ENCODE measurements around the gene HUS1. TPM values are rescaled to one million over a fixed set of nuclear protein-coding genes. Genes with fewer than 3 reads are reported as not detected.
"Not testable (repeated sequence)": the region's sequence is repeated elsewhere in the genome, so short reads cannot be mapped to it uniquely, and the experiment has no call there.

The HUS1 gene
- total RNA-seq, 1 donor from 2014 or later = 13.4 TPM

DNA sequence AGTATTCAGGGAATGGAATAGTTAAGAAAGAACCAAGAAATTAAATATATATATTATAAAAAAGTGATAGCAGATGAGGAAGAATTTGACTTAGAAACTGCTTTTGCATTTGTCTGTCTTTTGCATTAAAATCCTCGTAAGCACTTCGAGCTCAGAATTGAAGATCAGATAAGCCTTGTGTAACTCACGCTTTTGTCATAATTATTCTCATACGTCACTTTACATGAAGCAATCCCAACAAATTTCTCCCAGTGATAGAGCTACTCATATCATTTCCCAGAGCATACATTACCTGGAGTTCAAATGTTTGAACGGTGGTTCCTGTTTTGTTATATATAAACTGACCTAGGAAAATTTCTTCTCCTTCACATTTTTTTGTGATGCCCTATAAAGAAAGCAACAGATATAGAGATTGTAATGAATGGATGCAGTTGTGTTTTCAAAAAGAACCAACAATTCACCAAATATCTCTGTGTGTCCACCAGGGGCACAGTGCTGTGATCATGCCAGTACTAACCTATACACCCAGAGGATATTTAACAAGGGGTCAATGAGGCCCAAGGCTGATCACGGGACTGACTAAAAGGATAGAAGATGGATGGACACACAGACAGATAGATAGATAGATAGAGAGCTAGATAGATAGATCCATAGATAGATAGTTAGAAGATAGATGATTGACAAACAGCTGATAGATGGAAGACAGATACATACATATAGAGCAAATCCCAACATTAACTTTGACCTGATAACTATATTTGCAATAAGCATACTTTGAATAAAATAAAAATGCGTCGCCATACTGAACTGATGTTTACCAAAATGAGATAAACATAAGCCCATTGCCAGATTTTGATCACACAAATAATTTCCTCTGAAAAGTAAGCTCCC, 9.3 kb upstream of the HUS1 start:
- no peaks in the 10 kb centered on the region for H3K27me3 ChIP-seq (ENCODE audit: control insufficient read depth, insufficient read depth, low read length)
- TF ChIP-seq, protein P1, sequence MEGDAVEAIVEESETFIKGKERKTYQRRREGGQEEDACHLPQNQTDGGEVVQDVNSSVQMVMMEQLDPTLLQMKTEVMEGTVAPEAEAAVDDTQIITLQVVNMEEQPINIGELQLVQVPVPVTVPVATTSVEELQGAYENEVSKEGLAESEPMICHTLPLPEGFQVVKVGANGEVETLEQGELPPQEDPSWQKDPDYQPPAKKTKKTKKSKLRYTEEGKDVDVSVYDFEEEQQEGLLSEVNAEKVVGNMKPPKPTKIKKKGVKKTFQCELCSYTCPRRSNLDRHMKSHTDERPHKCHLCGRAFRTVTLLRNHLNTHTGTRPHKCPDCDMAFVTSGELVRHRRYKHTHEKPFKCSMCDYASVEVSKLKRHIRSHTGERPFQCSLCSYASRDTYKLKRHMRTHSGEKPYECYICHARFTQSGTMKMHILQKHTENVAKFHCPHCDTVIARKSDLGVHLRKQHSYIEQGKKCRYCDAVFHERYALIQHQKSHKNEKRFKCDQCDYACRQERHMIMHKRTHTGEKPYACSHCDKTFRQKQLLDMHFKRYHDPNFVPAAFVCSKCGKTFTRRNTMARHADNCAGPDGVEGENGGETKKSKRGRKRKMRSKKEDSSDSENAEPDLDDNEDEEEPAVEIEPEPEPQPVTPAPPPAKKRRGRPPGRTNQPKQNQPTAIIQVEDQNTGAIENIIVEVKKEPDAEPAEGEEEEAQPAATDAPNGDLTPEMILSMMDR (IDR thresholded peaks at IDR 0.05; ENCODE audit: insufficient read depth, low read length, poor library complexity, severe bottlenecking) = peak; percentile 29
- no peak for DNase-seq (ENCODE audit: low read depth)
- no peaks in the 10 kb centered on the region for H3K36me3 ChIP-seq (ENCODE audit: control insufficient read depth, insufficient read depth, low read length)
- no peak overlapping the region for H3K4me3 ChIP-seq (ENCODE audit: low read depth, low read length)

DNA sequence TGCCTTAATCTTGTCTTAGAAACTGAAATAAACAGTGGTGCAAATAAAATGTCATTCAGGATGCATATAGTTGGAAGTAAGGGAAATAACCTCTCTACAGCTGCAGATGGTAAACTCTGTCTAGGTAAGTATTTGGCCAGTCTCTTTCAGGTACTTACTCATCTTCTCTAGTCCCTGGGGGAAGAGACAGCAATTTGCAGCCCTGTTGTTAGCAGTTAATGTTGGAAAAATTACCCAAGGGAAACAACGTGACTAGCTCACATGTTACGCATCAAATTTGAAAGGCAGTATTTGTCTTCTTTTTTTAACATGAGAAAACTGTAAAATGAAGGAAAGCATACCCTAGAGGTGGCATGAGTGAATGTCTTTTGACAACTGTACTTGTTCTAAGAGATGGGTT, 3.2 kb upstream of the HUS1 start:
- H3K27me3 ChIP-seq (ENCODE audit: control insufficient read depth, insufficient read depth, low read length) = no peaks in the 10 kb centered on the region
- no peak overlapping the region for H3K4me3 ChIP-seq (ENCODE audit: low read depth, low read length)
- no peaks in the 10 kb centered on the region for H3K36me3 ChIP-seq (ENCODE audit: control insufficient read depth, insufficient read depth, low read length)
- no peak for DNase-seq (ENCODE audit: low read depth)
- TF ChIP-seq, protein P1 (IDR thresholded peaks at IDR 0.05; ENCODE audit: insufficient read depth, low read length, poor library complexity, severe bottlenecking) = no peak

DNA sequence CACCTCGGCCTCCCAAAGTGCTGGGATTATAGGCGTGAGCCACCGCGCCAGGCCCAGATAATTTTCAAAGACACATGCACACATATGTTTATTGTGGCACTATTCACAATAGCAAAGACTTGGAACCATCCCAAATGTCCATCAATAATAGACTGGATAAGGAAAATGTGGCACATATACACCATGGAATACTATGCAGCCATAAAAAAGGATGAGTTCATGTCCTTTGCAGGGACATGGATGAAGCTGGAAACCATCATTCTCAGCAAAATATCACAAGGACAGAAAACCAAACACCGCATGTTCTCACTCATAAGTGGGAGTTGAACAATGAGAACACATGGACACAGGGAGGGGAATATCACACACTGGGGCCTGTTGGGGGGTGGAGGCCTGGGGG, 1.2 kb upstream of the HUS1 start:
- H3K36me3 ChIP-seq (ENCODE audit: control insufficient read depth, insufficient read depth, low read length); H3K4me3 ChIP-seq (ENCODE audit: low read depth, low read length); DNase-seq (ENCODE audit: low read depth); H3K27me3 ChIP-seq (ENCODE audit: control insufficient read depth, insufficient read depth, low read length): not testable (repeated sequence)

DNA sequence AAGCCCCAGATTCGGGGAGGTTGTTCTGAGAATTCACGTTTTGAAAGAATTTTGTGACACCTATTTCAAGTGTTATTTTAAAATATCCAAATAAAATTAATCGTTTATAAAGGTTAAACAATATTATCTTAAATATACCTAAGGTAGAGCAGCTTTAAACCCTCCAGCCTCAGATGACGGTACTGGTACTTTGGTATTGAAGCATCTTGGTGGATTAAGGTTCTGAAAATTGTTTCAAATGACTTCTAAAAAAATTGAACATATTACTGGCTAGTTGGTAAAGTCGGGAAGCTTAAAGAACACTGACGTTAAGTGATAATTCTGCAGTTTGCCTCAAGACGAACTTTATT, 392 bp upstream of the HUS1 start:
- TF ChIP-seq, protein P1 (IDR thresholded peaks at IDR 0.05; ENCODE audit: insufficient read depth, low read length, poor library complexity, severe bottlenecking) = no peak
- DNase-seq (ENCODE audit: low read depth) = no peak
- Histone ChIP-seq H3K4me3 (ENCODE audit: low read depth, low read length) (peak overlapping the region; percentile 84), H3K36me3 (ENCODE audit: control insufficient read depth, insufficient read depth, low read length) (peaks cover 1% of the 10 kb centered on the region), H3K27me3 (ENCODE audit: control insufficient read depth, insufficient read depth, low read length) (no peaks in the 10 kb centered on the region)

DNA sequence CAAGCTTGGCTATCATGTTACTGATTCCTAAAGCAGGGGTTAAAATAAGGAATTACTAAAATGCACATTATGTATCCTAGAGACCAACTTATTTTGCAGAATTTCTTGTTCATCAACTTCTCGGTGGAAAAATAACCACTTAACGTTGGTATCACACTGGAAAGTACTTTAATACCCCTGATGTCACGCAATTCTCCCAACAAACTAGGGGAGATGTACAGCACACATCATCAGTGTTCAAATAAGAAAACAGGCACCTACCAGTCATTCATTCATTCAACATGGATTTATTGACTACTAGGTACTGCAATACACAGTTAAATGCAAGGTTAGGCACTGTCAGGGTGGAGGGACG, 648 bp downstream of the HUS1 start:
- TF ChIP-seq, protein P1 (IDR thresholded peaks at IDR 0.05; ENCODE audit: insufficient read depth, low read length, poor library complexity, severe bottlenecking) = no peak
- peak overlapping the region; percentile 84 for H3K4me3 ChIP-seq (ENCODE audit: low read depth, low read length)

DNA sequence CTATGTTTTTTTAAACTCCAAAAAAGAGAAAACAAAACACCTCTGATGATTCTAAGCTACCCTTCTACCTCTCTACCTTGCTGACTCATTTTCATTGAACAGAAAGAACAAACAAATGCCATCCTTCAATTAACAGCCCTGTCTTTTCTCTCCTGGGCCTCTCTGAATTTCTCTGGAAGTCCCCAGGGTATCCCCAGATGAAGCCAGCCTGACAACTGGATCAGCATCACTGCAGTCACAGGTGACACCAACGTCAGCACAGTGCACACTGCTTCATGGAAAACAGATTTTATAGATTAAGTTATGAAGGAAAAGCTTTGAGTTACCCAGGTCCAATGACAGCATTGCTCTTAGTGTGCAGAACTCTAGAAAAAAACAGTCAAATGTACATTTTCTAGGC, 5.7 kb downstream of the HUS1 start:
- DNase-seq (ENCODE audit: low read depth) = no peak
- peaks cover 1% of the 10 kb centered on the region for H3K36me3 ChIP-seq (ENCODE audit: control insufficient read depth, insufficient read depth, low read length)
- no peaks in the 10 kb centered on the region for H3K27me3 ChIP-seq (ENCODE audit: control insufficient read depth, insufficient read depth, low read length)
- H3K4me3 ChIP-seq (ENCODE audit: low read depth, low read length) = no peak overlapping the region
- TF ChIP-seq, protein P1 (IDR thresholded peaks at IDR 0.05; ENCODE audit: insufficient read depth, low read length, poor library complexity, severe bottlenecking) = no peak

More for the DNA sequence above, 648 bp downstream of the HUS1 start:
- Histone ChIP-seq H3K36me3 (ENCODE audit: control insufficient read depth, insufficient read depth, low read length) (peaks cover 1% of the 10 kb centered on the region), H3K27me3 (ENCODE audit: control insufficient read depth, insufficient read depth, low read length) (no peaks in the 10 kb centered on the region)
- DNase-seq (ENCODE audit: low read depth) = no peak
